ENCODE results near the gene AIG1.

The AIG1 gene

GRCh38 chr6:143179901-143180612 is 119.4 kb downstream of the AIG1 start:
- Histone ChIP-seq H3K4me3 (peak overlapping the region; percentile 26), H3K27ac (no peak overlapping the region)
- TF ChIP-seq CTCF (IDR thresholded peaks at IDR 0.05) = no peak

GRCh38 chr6:143180826-143181225 is 120.1 kb downstream of the AIG1 start:
- DNase-seq (ENCODE audit: low spot score) = no peak
- no peak for TF ChIP-seq CTCF (IDR thresholded peaks at IDR 0.05)
- Histone ChIP-seq H3K4me3 (peak overlapping the region; percentile 26), H3K27ac (no peak overlapping the region)

More at GRCh38 chr6:143179901-143180612, 119.4 kb downstream of the AIG1 start:
- DNase-seq (ENCODE audit: low spot score) = no peak

GRCh38 chr6:143183666-143184065 is 123.0 kb downstream of the AIG1 start:
- no peak for TF ChIP-seq CTCF (IDR thresholded peaks at IDR 0.05)
- no peak for DNase-seq (ENCODE audit: low spot score)
- no peak overlapping the region for H3K27ac ChIP-seq
- H3K4me3 ChIP-seq = no peak overlapping the region

- DNase-seq (ENCODE audit: low spot score) = no peak
- TF ChIP-seq CTCF (IDR thresholded peaks at IDR 0.05) = no peak
- Histone ChIP-seq H3K4me3 (no peak overlapping the region), H3K27ac (no peak overlapping the region)
Measured at GRCh38 chr6:143185288-143185687, 124.6 kb downstream of the AIG1 start.

GRCh38 chr6:143187238-143187923 is 126.7 kb downstream of the AIG1 start:
- no peak for DNase-seq (ENCODE audit: low spot score)
- H3K27ac ChIP-seq = no peak overlapping the region
- TF ChIP-seq CTCF (IDR thresholded peaks at IDR 0.05) = no peak
- H3K4me3 ChIP-seq = no peak overlapping the region

- Histone ChIP-seq H3K4me3 (no peak overlapping the region), H3K27ac (no peak overlapping the region)
- TF ChIP-seq CTCF (IDR thresholded peaks at IDR 0.05) = no peak
- DNase-seq (ENCODE audit: low spot score) = no peak
Measured at GRCh38 chr6:143188292-143188691, 127.6 kb downstream of the AIG1 start.

- no peak for DNase-seq (ENCODE audit: low spot score)
- no peak for TF ChIP-seq CTCF (IDR thresholded peaks at IDR 0.05)
- H3K27ac ChIP-seq = no peak overlapping the region
- no peak overlapping the region for H3K4me3 ChIP-seq
Measured at GRCh38 chr6:143191361-143191760, 130.7 kb downstream of the AIG1 start.

All from coronary artery (tissue), 2 donors.